ENCODE results near the gene FDX1.

- no peak for TF ChIP-seq JUND (IDR thresholded peaks at IDR 0.05)
- no peak for TF ChIP-seq REST (IDR thresholded peaks at IDR 0.05; ENCODE audit: low read depth)
- TF ChIP-seq EZH2 (IDR thresholded peaks at IDR 0.05): no peak
- TF ChIP-seq, protein P1, sequence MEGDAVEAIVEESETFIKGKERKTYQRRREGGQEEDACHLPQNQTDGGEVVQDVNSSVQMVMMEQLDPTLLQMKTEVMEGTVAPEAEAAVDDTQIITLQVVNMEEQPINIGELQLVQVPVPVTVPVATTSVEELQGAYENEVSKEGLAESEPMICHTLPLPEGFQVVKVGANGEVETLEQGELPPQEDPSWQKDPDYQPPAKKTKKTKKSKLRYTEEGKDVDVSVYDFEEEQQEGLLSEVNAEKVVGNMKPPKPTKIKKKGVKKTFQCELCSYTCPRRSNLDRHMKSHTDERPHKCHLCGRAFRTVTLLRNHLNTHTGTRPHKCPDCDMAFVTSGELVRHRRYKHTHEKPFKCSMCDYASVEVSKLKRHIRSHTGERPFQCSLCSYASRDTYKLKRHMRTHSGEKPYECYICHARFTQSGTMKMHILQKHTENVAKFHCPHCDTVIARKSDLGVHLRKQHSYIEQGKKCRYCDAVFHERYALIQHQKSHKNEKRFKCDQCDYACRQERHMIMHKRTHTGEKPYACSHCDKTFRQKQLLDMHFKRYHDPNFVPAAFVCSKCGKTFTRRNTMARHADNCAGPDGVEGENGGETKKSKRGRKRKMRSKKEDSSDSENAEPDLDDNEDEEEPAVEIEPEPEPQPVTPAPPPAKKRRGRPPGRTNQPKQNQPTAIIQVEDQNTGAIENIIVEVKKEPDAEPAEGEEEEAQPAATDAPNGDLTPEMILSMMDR (IDR thresholded peaks at IDR 0.05 in 2 of 3, conservative IDR thresholded peaks at IDR 0.05 in 1 of 3; ENCODE audit: borderline replicate concordance in 1 of 3, insufficient read depth in 1 of 3, low read depth in 2 of 3, low read length in 2 of 3): no peak
- no peak for TF ChIP-seq POLR2A (IDR thresholded peaks at IDR 0.05; ENCODE audit: borderline replicate concordance, extremely low read depth, insufficient read depth, insufficient read length)
- TF ChIP-seq, protein P2, sequence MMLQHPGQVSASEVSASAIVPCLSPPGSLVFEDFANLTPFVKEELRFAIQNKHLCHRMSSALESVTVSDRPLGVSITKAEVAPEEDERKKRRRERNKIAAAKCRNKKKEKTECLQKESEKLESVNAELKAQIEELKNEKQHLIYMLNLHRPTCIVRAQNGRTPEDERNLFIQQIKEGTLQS (IDR thresholded peaks at IDR 0.05): no peak
- TF ChIP-seq ZNF274 (IDR thresholded peaks at IDR 0.05; ENCODE audit: low read depth, low read length): no peak
- no peak for TF ChIP-seq EZH2phosphoT487 (IDR thresholded peaks at IDR 0.05; ENCODE audit: borderline replicate concordance)
- TF ChIP-seq ELF1 (IDR thresholded peaks at IDR 0.05; ENCODE audit: borderline replicate concordance, low read depth): no peak
- no peak for TF ChIP-seq YY1 (IDR thresholded peaks at IDR 0.05; ENCODE audit: extremely low read depth, insufficient replicate concordance, low read depth, low read length)
- TF ChIP-seq SRF (IDR thresholded peaks at IDR 0.05; ENCODE audit: low read depth): no peak
- TF ChIP-seq EGR1 (IDR thresholded peaks at IDR 0.05; ENCODE audit: low read depth): no peak
- TF ChIP-seq POLR2AphosphoS5 (IDR thresholded peaks at IDR 0.05; ENCODE audit: low read depth, low read length): no peak
Measured at GRCh38 chr11:110513846-110514437, 84.2 kb downstream of the FDX1 start.

Measured in HCT116 (cell line).